HG03571 (cell line): ENCODE results near the gene TIMM44.

ENCODE experiments used
- ATAC-seq: cut with Tn5 transposase; IDR thresholded peaks from one replicate; pipeline ENCODE4 v1.9.1; 2021; ENCODE audit not compliant: unreplicated experiment

TIMM44 gene

GRCh38 chr19:7943444-7944176 lies at the start of gene TIMM44:
TSS of gene TIMM44 (minus strand) at chr19:7943666. CDS start at chr19:7943651, 15 bp downstream.
- peak; percentile 91 for ATAC-seq

GRCh38 chr19:7992575-7992974 lies 49.1 kb upstream of the TIMM44 start:
- ATAC-seq = no peak

GRCh38 chr19:7989071-7989575 lies 45.7 kb upstream of the TIMM44 start:
- ATAC-seq = no peak

- ATAC-seq = no peak
Observed at GRCh38 chr19:7988307-7988706, 44.8 kb upstream of the TIMM44 start.

GRCh38 chr19:7987114-7987768 lies 43.8 kb upstream of the TIMM44 start:
- ATAC-seq = no peak

- no peak for ATAC-seq
Observed at GRCh38 chr19:7986321-7987113, 43.1 kb upstream of the TIMM44 start.

GRCh38 chr19:7985481-7985911 lies 42.0 kb upstream of the TIMM44 start:
- ATAC-seq = no peak

GRCh38 chr19:7983995-7984837 lies 40.8 kb upstream of the TIMM44 start:
- ATAC-seq = no peak

- ATAC-seq = no peak
Observed at GRCh38 chr19:7983286-7983950, 40.0 kb upstream of the TIMM44 start.

GRCh38 chr19:7982651-7983099 lies 39.2 kb upstream of the TIMM44 start:
- no peak for ATAC-seq

GRCh38 chr19:7982103-7982502 lies 38.6 kb upstream of the TIMM44 start:
- no peak for ATAC-seq

- no peak for ATAC-seq
Observed at GRCh38 chr19:7981661-7982060, 38.2 kb upstream of the TIMM44 start.

- ATAC-seq = no peak
Observed at GRCh38 chr19:7981199-7981598, 37.7 kb upstream of the TIMM44 start.

GRCh38 chr19:7980635-7981121 lies 37.2 kb upstream of the TIMM44 start:
- ATAC-seq = no peak

- no peak for ATAC-seq
Observed at GRCh38 chr19:7980168-7980567, 36.7 kb upstream of the TIMM44 start.

GRCh38 chr19:7979559-7979958 lies 36.1 kb upstream of the TIMM44 start:
- ATAC-seq = no peak

- no peak for ATAC-seq
Observed at GRCh38 chr19:7979011-7979410, 35.5 kb upstream of the TIMM44 start.

- ATAC-seq = no peak
Observed at GRCh38 chr19:7978179-7978825, 34.8 kb upstream of the TIMM44 start.

- ATAC-seq = no peak
Observed at GRCh38 chr19:7977723-7978040, 34.2 kb upstream of the TIMM44 start.
